NCI-H1105 (cell line): ENCODE measurements around the gene NR5A1.

Experiments
- DNase-seq: peaks from one replicate; lab custom pipeline; 2025; lab: John Stamatoyannopoulos, UW

Gene NR5A1

GRCh38 chr9:124514125-124514524 lies 6.9 kb upstream of the NR5A1 start:
- no peak for DNase-seq

GRCh38 chr9:124513376-124513994 lies 6.3 kb upstream of the NR5A1 start:
- no peak for DNase-seq

- no peak for DNase-seq
Observed at GRCh38 chr9:124512806-124513204, 5.6 kb upstream of the NR5A1 start.

- DNase-seq = no peak
Observed at GRCh38 chr9:124511891-124512805, 4.9 kb upstream of the NR5A1 start.

- no peak for DNase-seq
Observed at GRCh38 chr9:124511426-124511840, 4.2 kb upstream of the NR5A1 start.

- no peak for DNase-seq
Observed at GRCh38 chr9:124510650-124511425, 3.6 kb upstream of the NR5A1 start.

GRCh38 chr9:124507880-124508423 lies 753 bp upstream of the NR5A1 start:
- no peak for DNase-seq

- no peak for DNase-seq
Observed at GRCh38 chr9:124506433-124506832, 766 bp downstream of the NR5A1 start.

- no peak for DNase-seq
Observed at GRCh38 chr9:124505901-124506346, 1.3 kb downstream of the NR5A1 start.

GRCh38 chr9:124505006-124505900 lies 1.9 kb downstream of the NR5A1 start:
- DNase-seq = no peak

- no peak for DNase-seq
Observed at GRCh38 chr9:124504530-124505005, 2.6 kb downstream of the NR5A1 start.

GRCh38 chr9:124503713-124504529 lies 3.3 kb downstream of the NR5A1 start:
- no peak for DNase-seq

GRCh38 chr9:124502711-124503702 lies 4.2 kb downstream of the NR5A1 start:
- no peak for DNase-seq

- DNase-seq = no peak
Observed at GRCh38 chr9:124501771-124502320, 5.4 kb downstream of the NR5A1 start.

GRCh38 chr9:124500796-124501611 lies 6.2 kb downstream of the NR5A1 start:
- DNase-seq = no peak

- no peak for DNase-seq
Observed at GRCh38 chr9:124500028-124500795, 7.0 kb downstream of the NR5A1 start.

GRCh38 chr9:124499216-124499615 lies 8.0 kb downstream of the NR5A1 start:
- no peak for DNase-seq
